ENCODE measurements around the gene BMP2.
A peak's percentile ranks its signal among the peaks of the same experiment; 100 is the strongest.

Gene BMP2

GRCh38 chr20:6767536-6768227, at the start of gene BMP2:
BMP2 (plus strand) TSS chr20:6767686; CDS start chr20:6770127, 2,441 bp downstream.
- DNase-seq (ENCODE audit: low spot score): peak; percentile 77

- no peak for DNase-seq (ENCODE audit: low spot score)
Measured at GRCh38 chr20:6718662-6719368, 48.7 kb upstream of the BMP2 start.

- DNase-seq (ENCODE audit: low spot score): no peak
Measured at GRCh38 chr20:6719369-6719721, 48.1 kb upstream of the BMP2 start.

GRCh38 chr20:6726761-6727160, 40.7 kb upstream of the BMP2 start:
- DNase-seq (ENCODE audit: low spot score): no peak

- no peak for DNase-seq (ENCODE audit: low spot score)
Measured at GRCh38 chr20:6730672-6731328, 36.7 kb upstream of the BMP2 start.

GRCh38 chr20:6732001-6732447, 35.5 kb upstream of the BMP2 start:
- DNase-seq (ENCODE audit: low spot score): no peak

- DNase-seq (ENCODE audit: low spot score): no peak
Measured at GRCh38 chr20:6732851-6733250, 34.6 kb upstream of the BMP2 start.

- DNase-seq (ENCODE audit: low spot score): no peak
Measured at GRCh38 chr20:6733965-6734364, 33.5 kb upstream of the BMP2 start.

- no peak for DNase-seq (ENCODE audit: low spot score)
Measured at GRCh38 chr20:6735942-6736845, 31.3 kb upstream of the BMP2 start.

GRCh38 chr20:6739406-6739805, 28.1 kb upstream of the BMP2 start:
- no peak for DNase-seq (ENCODE audit: low spot score)

- DNase-seq (ENCODE audit: low spot score): no peak
Measured at GRCh38 chr20:6740096-6740495, 27.4 kb upstream of the BMP2 start.

GRCh38 chr20:6744180-6744579, 23.3 kb upstream of the BMP2 start:
- no peak for DNase-seq (ENCODE audit: low spot score)

- DNase-seq (ENCODE audit: low spot score): no peak
Measured at GRCh38 chr20:6744805-6745204, 22.7 kb upstream of the BMP2 start.

- no peak for DNase-seq (ENCODE audit: low spot score)
Measured at GRCh38 chr20:6746901-6747609, 20.4 kb upstream of the BMP2 start.

- DNase-seq (ENCODE audit: low spot score): no peak
Measured at GRCh38 chr20:6750438-6750837, 17.0 kb upstream of the BMP2 start.

GRCh38 chr20:6756693-6757595, 10.5 kb upstream of the BMP2 start:
- DNase-seq (ENCODE audit: low spot score): no peak

GRCh38 chr20:6764619-6765018, 2.9 kb upstream of the BMP2 start:
- no peak for DNase-seq (ENCODE audit: low spot score)

- DNase-seq (ENCODE audit: low spot score): no peak
Measured at GRCh38 chr20:6765469-6766058, 1.9 kb upstream of the BMP2 start.

- DNase-seq (ENCODE audit: low spot score): no peak
Measured at GRCh38 chr20:6766433-6766832, 1.1 kb upstream of the BMP2 start.

GRCh38 chr20:6767126-6767535, 355 bp upstream of the BMP2 start:
- no peak for DNase-seq (ENCODE audit: low spot score)
